ENCODE measurements around the gene UMODL1. TPM values are rescaled to one million over a fixed set of nuclear protein-coding genes. Genes with fewer than 3 reads are reported as not detected.

UMODL1 gene
- total and polyA plus RNA-seq, 4 donors: 0.10 to 0.28 (median 0.14) TPM; not detected in 1

GRCh38 chr21:42030311-42030710 lies 40.8 kb upstream of the UMODL1 start:
- 83 to 88% methylated on average over 4 of the region's 4 CpGs for WGBS, 2 donors
- Histone ChIP-seq H3K4me3 (no peak overlapping the region), H3K27ac (ENCODE audit: low read depth in 1 of 2, low read length in 1 of 2) (no peak overlapping the region), H3K27me3 (ENCODE audit: control insufficient read depth in 3 of 3, insufficient read depth in 3 of 3, low read length in 2 of 3) (no peaks in the 10 kb centered on the region), H3K9me3 (ENCODE audit: control insufficient read depth in 4 of 4, insufficient read depth in 3 of 4, low read length in 3 of 4) (no peaks in the 10 kb centered on the region), H3K4me1 (ENCODE audit: control insufficient read depth in 5 of 5, insufficient read depth in 5 of 5, low read length in 5 of 5) (peaks cover 0 to 18% (median 11%) of the 10 kb centered on the region in 5 donors), H3K36me3 (ENCODE audit: control insufficient read depth in 4 of 4, insufficient read depth in 4 of 4, low read length in 4 of 4) (no peaks in the 10 kb centered on the region), H3K9ac (ENCODE audit: insufficient read depth in 1 of 2, low read length in 2 of 2) (no peak overlapping the region)
- DNase-seq (no peak), ATAC-seq (ENCODE audit: insufficient read depth, low FRiP score) (no peak)
- TF ChIP-seq CTCF (IDR thresholded peaks at IDR 0.05; ENCODE audit: control extremely low read depth, extremely low read depth): no peak

DNA sequence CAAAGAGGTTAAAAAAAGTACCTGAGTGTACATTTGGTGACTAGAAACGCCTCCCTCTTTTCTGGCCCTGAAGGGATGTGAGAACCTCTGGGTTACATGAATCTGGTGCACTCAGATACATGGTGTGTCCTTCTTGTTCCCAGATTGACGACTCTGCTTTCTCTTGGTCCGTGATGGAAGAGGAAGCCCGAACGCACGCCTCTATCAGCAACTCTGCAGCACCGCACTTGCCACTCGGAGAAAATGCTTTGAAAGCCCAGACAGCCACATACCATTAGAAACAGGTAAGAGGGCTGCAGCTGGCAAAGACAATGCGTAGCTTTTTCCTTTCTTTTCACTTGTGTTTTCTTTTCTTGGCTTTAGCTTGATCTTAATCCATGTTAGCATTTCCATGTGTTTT lies 39.9 kb upstream of the UMODL1 start:
- no peak for ATAC-seq (ENCODE audit: insufficient read depth, low FRiP score)
- WGBS, 2 donors: 86% methylated on average over 9 of the region's 9 CpGs
- no peak for DNase-seq
- TF ChIP-seq CTCF (IDR thresholded peaks at IDR 0.05; ENCODE audit: control extremely low read depth, extremely low read depth): no peak
- H3K36me3 ChIP-seq (ENCODE audit: control insufficient read depth in 4 of 4, insufficient read depth in 4 of 4, low read length in 4 of 4): no peaks in the 10 kb centered on the region
- no peaks in the 10 kb centered on the region for H3K27me3 ChIP-seq (ENCODE audit: control insufficient read depth in 3 of 3, insufficient read depth in 3 of 3, low read length in 2 of 3)
- no peak overlapping the region for H3K27ac ChIP-seq (ENCODE audit: low read depth in 1 of 2, low read length in 1 of 2)
- H3K4me1 ChIP-seq (ENCODE audit: control insufficient read depth in 5 of 5, insufficient read depth in 5 of 5, low read length in 5 of 5): peaks cover 0 to 9% (median 5%) of the 10 kb centered on the region in 5 donors
- H3K9me3 ChIP-seq (ENCODE audit: control insufficient read depth in 4 of 4, insufficient read depth in 3 of 4, low read length in 3 of 4): no peaks in the 10 kb centered on the region
- no peak overlapping the region for H3K4me3 ChIP-seq
- H3K9ac ChIP-seq (ENCODE audit: insufficient read depth in 1 of 2, low read length in 2 of 2): no peak overlapping the region

DNA sequence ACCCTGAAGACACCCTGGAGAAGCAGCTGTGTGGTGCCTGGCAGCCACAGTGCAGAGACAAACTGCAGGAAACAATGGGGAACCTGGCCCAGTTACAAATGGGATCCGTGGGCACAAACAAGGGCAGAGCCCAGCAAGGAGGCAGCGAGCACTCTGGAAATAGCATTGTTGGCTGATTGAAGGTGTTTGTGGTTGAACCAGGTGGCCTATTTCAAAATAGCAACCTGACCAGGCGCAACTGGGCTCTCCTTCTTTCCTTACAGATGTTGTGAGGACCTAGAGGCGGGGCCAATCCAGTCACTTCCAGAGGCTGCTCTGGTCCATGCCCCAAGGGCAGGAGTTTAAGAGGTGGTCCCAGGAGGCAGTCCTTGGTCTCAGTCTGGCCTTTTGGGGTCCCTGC lies 39.3 kb upstream of the UMODL1 start:
- no peak for TF ChIP-seq CTCF (IDR thresholded peaks at IDR 0.05; ENCODE audit: control extremely low read depth, extremely low read depth)
- Histone ChIP-seq H3K9me3 (ENCODE audit: control insufficient read depth in 4 of 4, insufficient read depth in 3 of 4, low read length in 3 of 4) (no peaks in the 10 kb centered on the region), H3K27ac (ENCODE audit: low read depth in 1 of 2, low read length in 1 of 2) (no peak overlapping the region), H3K4me1 (ENCODE audit: control insufficient read depth in 5 of 5, insufficient read depth in 5 of 5, low read length in 5 of 5) (peaks cover 0 to 6% (median 4%) of the 10 kb centered on the region in 5 donors), H3K9ac (ENCODE audit: insufficient read depth in 1 of 2, low read length in 2 of 2) (no peak overlapping the region), H3K36me3 (ENCODE audit: control insufficient read depth in 4 of 4, insufficient read depth in 4 of 4, low read length in 4 of 4) (no peaks in the 10 kb centered on the region), H3K27me3 (ENCODE audit: control insufficient read depth in 3 of 3, insufficient read depth in 3 of 3, low read length in 2 of 3) (no peaks in the 10 kb centered on the region), H3K4me3 (no peak overlapping the region)
- ATAC-seq (ENCODE audit: insufficient read depth, low FRiP score): no peak
- no peak for DNase-seq
- 61 to 65% methylated on average over 4 of the region's 4 CpGs for WGBS, 2 donors

DNA sequence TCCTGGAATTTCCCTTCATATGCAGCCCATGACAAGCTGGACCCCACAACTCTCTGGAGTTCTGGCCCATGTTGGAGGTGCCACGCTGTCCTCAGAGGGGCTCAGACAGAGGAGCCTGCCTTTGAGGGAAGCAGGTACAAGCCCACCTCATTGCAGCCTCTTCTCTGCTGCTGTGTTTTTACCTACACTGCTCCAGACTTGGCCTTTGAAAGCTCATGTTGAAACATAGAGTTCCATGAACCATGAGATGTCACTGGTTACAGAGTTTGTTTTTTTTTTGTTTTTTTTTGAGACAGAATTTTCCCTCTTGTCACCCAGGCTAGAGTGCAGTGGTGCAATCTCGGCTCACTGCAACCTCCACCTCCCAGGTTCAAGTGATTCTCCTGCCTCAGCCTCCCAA lies 38.9 kb upstream of the UMODL1 start:
- WGBS, 2 donors: 93 to 97% methylated on average over 2 of the region's 2 CpGs

More for the DNA sequence above, 38.9 kb upstream of the UMODL1 start:
- no peak for ATAC-seq (ENCODE audit: insufficient read depth, low FRiP score)
- no peaks in the 10 kb centered on the region for H3K27me3 ChIP-seq (ENCODE audit: control insufficient read depth in 3 of 3, insufficient read depth in 3 of 3, low read length in 2 of 3)
- no peak overlapping the region for H3K4me3 ChIP-seq
- no peak overlapping the region for H3K27ac ChIP-seq (ENCODE audit: low read depth in 1 of 2, low read length in 1 of 2)
- no peak overlapping the region for H3K9ac ChIP-seq (ENCODE audit: insufficient read depth in 1 of 2, low read length in 2 of 2)
- no peaks in the 10 kb centered on the region for H3K36me3 ChIP-seq (ENCODE audit: control insufficient read depth in 4 of 4, insufficient read depth in 4 of 4, low read length in 4 of 4)
- TF ChIP-seq CTCF (IDR thresholded peaks at IDR 0.05; ENCODE audit: control extremely low read depth, extremely low read depth): no peak
- no peaks in the 10 kb centered on the region for H3K9me3 ChIP-seq (ENCODE audit: control insufficient read depth in 4 of 4, insufficient read depth in 3 of 4, low read length in 3 of 4)
- peaks cover 0 to 6% (median 0%) of the 10 kb centered on the region in 5 donors for H3K4me1 ChIP-seq (ENCODE audit: control insufficient read depth in 5 of 5, insufficient read depth in 5 of 5, low read length in 5 of 5)
- DNase-seq: no peak

All from lung (tissue), 12 donors.